COLO829 (cell line): ENCODE results near the gene SLC29A3.

Experiments used
- DNase-seq: peaks from one replicate; pipeline ENCODE4 v3.0.0; 2012; ENCODE audit warnings: low spot score

The SLC29A3 gene

DNA sequence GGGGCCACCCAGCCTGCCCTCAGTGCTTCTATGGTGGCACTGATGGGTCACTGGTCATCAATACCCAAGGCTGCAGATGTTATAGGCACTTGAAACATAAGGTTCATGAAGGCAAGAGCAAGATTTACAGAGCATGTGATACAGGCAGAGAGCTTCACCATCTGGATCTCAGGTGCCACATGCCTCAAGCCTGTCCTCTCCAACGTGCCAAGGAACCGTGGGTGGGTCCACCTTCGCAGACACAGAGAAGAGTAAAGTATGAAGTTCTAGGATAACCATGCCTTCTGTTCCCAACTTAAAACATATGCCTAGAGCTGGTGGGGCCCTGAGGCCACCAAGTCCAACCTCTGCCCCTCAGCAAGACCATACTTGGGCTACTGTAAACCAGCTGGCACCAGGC, 51.0 kb downstream of the SLC29A3 start:
- no peak for DNase-seq

DNA sequence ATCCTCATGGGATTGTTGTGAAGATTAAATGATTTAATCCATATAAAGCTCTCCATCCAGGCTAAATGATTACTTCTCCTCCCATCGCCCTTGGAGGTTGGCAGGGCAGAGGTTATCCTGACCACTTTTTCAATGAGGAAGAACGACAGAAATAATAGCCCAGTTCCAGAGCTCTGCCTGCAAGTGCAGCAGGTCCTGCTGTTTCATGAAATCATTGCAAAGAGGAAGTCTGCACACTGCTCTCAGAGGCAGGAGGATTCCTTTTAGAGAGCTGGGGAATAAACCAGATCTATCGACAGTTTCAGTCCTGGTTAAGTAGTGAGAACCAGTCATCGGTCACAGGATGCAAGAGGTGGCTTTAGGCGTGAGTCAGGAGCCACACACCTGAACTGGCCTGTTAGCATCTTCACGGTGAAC, 52.7 kb downstream of the SLC29A3 start:
- no peak for DNase-seq

DNA sequence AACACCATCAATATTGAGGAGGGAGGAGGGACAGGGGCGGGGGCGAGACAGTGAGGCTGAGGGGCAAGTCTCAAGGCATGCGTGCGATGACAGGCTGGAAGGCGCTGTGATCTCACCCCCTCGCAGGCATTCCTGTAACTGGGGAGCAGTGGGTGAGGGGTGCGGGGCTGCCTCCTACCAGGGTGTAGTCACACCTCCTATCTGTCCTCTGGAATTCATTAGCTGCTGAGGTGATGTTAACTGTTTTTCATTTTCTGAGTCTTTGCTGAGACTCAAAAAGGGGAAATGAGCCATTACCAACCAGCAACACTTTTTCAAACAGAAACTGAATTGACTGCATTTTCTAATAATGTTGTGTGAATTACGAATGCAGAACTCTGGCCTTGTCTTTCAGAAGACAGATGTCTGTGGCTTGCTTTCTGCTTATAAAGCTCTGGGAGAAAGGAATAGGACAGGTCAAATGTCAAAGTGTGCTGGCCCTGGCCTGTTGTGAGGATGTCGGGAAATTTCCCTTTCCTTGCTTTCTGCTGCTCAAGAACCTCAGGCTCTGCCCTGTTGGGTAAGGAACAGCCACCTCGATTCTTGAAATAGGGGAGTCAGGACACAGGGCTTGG, 53.9 kb downstream of the SLC29A3 start:
- DNase-seq = no peak

DNA sequence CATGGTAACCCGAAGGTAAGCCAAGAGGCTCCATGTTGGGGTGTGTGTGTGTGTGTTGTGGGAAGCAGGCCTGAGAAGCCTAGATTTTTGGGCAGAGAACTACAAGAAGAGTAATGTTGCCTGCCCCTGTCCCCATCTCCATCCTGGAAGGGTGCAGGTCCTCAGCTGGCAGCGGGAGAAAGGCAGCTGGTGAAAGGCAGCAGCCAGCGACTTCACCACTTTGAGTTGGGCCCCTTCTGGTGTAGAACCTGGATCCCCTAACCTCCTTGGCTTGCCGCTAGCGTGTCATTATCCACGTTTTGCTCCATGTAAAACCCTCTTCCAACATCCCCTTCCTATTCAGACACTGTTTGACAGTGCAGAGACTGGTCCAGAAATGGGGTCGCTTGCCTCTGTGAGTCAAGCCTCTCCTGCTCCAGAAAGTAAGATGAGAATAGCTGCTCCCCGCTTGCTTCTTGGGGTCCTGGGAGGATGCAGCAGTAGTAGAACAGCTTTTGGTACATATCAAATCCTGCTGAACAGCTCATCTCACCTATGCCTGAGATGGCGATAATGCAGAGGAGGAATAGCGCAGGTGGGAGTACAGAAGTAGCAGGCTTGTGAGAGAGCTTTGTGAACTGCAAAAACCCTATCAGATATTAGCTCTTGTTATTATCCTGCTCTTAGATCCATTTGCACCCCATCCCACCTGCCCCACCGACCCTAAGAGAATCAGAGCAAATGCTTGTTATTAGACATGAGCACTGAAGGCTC, 55.6 kb downstream of the SLC29A3 start:
- no peak for DNase-seq

DNA sequence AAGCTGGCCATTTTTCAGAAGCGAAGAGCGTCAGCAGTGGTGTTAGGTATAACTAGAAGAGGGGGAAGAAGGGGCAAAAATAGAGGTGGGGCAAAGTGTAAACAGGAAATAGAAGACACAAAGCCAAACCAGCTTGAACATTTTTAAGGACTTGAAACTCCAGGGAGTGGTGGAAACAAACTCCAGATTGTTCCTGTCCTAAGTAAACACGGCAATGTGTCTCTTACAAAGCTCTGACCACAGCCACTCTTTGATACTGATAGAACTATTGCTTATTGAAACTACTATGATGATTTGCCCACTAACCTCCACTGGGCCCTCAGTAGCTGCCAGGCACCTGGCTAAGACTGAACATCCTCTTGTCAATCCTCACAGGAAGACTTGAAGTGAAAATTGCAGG, 56.9 kb downstream of the SLC29A3 start:
- no peak for DNase-seq

DNA sequence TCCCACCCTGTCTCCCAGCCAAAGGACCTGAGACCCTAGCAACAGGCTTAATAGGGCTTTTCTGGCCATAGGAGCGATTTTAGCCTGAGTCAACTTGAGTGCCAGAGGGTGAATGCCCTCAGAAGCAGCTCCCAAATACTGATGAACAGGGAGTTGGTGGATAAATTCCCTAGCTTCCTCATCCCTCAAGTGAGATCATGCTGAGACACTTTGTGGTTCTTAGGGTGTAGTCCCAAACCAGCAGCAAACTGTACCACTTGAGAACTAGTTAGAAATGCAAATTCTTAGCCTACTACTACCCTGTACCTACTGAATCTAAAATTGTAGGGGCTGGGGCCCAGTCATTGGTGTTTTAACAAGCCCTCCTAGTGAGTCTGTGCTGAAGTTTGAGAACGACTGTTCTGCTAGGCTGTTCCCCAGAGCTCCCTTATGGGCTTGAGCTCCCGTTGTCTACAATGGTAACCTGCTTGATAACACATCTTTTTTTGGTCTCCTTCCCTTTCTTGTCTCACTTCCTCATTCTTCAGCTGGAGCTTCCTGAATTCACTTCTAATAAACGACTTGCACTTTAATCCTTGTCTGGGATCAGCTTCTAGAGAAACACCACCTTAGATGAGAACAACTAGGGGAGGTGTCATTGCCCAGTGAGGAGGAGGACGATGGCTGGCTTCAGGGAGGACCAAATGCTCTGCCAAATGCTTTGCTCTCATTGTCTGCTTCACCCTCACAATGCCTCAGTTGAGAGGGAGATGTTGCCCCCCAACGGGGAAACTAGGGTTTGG, 59.5 kb downstream of the SLC29A3 start:
- no peak for DNase-seq

DNA sequence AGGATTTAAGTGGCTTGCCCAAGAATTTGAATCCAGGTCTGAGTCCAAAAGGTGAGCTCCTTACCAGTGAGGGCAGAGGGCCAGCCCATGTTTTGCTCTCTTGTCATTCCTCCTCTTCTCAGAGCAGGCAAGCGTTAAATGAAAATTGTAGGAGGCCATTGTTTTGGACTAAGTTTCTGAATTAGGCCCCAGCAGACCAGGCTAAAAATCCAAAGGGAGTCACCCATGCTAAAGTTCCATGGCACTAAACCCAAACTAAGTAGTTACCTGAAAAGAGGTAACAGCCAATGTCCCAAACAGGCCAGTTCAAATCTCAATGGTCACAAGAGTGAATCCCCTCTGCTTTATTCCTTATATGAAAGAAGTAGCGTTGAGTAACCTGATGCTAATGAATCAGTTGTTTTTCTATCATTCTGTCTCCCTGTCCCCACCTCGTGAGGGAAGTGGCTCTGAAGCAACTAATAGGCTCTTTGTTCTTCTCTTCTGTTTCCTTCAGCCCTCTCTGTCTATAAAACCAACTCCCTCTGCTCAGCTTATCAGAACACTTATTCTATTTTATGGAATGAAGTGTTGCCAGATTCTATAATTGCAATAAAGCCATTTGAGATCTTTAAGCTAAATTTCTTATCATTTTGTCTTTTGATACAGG, 60.2 kb downstream of the SLC29A3 start:
- peak; percentile 67 for DNase-seq

DNA sequence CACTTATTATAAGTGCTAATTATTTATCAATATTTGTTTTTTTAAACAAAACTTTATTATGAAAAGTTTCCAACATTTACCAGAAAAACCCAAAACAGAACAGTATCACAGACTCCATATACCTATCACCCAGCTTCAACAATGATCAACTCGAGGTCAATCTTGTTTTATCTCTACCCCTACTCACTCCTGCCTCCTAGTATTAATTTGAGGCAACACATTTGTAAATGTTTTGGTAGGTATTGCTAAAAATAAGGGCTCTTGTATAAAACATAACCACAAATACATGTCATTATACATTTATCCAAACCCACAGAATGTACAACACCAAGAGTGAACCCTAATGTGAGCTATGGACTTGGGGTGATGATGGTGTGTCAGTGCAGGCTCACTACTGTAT, 61.8 kb downstream of the SLC29A3 start:
- no peak for DNase-seq

DNA sequence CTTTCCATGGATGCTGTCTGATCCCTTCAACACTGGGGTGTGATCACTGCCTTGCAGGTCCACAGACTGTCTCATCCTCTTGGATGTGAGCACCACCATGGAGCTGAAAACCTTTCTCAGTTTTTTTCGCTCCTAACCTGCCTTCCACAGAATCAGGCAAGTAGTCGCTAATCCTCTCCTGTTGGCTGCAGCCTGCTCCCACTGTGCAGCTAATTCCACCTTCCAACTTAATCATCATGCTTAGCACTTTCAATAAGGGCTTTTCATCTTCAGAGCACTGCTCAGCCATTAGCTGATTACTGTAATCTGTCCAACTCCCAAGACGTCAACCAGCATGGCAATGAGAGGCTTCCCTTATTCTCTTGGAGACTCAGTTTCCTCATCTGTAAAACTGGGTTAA, 62.6 kb downstream of the SLC29A3 start:
- no peak for DNase-seq

DNA sequence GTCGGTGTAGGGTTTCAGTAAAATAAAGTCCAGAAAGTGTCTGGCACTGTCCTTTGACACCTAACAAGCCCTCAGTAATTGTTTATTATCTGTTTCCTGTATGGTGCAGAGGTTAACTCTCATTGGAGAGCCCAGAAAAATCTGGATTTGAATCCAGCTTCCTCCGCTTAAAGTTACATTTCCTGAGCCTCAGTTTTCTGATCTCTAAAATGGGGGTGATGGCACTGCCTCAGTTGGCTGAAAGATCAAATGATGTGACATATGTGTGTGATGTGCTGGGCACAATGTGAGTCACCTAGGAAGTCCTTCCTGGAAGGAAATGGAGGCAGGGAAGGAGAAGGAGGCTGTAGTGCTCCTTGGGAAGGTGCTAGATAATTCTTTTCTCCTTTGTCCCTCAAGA, 63.0 kb downstream of the SLC29A3 start:
- no peak for DNase-seq

DNA sequence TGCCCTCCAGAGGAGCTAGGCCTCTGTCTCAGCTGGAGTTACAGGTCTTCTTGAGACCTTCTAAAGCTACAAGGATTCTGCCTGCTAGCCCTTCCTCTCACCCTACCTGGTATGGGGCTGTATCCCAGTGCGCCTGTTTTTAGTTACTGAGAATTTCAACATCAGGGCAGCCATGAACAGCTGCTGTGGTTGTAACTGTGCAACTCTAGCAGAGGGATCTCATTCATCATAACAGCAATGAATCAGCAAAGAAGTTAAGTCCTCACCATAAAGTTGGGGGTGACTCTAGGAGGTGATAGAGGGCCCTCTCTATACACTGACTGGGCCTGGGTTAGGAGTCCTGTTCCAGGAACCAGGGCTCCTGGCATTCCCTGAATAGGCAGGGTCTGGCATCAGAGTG, 63.7 kb downstream of the SLC29A3 start:
- DNase-seq = no peak

DNA sequence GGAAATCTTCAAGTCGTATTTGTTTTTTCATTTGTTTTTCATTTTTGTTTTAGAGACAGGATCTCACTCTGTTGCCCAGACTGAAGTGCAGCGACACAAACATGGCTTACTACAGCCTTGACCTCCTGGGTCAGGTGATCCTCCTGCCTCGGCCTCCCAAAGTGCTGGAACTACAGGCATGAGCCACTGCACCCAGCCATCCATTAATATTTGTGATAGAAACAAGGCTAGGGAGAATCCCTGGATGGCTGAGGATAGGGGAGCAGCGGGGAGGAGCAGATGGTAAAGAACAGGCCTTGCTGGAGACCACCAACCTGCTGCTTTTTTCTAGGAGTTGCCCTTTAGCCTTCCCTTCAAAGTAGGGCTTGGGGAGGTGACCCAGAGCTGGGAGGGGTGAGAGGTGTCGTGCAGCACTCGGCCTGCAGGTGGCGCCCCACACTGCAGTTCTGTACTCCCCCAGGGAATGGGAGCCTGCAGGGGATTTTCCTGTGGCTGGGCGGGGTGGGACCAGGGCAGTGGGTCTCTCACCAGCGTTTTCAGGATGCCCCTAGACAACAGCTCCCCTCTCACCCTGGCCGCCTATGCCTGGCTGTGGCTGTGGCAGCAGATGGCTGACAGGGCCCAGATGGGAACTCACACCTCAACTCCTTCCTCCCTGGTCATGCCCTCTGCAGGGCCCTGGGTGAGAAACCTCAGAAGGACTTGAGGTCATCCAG, 65.1 kb downstream of the SLC29A3 start:
- DNase-seq = peak; percentile 18

DNA sequence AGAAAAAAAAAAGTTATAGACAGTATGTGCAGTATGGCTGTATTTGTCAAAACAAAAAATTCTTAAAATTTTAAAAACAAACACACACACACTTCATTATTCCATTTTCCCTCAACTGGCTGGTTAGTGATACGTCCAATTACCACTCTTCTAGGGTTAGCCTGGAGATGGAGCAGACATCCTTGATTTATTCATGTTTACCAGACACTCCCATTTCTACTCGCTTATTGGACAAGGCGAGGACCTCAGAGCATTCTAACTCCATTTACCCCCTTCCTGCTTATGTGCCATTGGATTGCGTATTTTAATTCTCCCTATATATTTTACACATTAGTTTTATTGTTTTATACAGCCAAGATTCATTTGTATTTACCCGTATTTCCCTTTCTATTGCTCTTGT, 69.1 kb downstream of the SLC29A3 start:
- DNase-seq = no peak

DNA sequence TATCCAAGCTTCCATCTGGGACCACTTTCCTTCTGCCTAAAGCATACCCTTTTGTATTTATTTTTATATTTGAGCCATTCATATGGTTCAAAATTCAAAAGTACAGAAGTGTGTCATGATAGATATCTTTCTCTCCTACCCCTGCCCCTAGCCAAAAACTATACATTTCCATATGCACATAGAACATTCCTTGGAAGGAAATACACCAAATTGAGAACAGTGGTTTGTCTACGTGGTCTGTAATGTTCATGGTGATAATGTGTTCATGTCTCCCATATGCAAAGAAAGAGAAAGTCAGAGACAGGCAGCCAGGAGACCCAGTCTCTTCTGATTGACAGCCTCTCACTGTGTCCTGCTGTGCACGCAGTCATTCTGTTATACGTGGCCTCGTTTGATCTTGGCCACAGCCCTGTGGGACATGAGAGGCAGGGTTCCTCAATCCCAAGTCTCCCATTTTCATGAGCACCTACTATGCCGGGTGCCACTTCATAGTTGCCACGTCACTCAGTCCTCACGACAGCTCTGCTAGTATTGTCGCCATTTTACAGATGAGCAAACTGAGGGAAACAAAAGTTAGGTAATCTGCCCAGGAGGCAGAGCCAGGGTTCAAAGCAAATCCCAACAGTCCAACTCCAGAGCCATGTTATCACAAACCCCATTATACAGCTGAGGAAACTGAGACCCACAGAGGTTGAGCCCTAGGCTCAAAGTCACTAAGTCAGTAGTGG, 69.7 kb downstream of the SLC29A3 start:
- DNase-seq = no peak

DNA sequence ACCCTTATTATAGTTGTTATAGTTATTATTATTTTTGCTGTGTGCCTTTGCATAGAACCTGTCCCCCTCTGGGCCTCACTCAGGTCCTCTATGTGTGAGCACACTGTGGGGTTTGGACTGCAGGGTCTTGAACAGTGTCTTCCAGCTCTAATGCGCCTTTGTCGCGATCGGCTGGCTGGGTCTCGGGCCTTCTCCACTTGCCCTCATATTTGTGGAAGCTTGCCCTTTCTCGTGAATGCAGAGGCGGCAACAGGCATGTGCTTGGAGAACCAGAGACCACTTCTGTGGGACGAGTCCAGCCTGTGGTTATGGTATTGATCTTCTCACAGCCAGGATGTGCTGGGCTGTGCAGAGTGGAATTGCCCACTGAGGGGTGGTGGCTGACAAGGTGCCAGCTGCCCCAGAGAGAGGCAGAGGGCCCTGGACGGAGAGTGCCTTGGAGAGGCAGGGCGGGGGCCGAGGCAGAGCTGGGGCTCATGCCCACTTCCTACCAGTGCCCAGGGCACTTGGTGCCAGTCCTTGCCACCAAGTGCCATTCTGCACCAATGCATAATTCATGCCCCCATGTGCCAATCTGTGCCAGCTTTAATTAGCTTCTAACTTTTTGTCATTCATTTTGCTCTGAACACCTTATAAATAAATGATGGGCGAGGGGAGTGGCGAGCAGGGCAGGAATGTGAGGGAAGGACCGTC, 70.9 kb downstream of the SLC29A3 start:
- DNase-seq = no peak

DNA sequence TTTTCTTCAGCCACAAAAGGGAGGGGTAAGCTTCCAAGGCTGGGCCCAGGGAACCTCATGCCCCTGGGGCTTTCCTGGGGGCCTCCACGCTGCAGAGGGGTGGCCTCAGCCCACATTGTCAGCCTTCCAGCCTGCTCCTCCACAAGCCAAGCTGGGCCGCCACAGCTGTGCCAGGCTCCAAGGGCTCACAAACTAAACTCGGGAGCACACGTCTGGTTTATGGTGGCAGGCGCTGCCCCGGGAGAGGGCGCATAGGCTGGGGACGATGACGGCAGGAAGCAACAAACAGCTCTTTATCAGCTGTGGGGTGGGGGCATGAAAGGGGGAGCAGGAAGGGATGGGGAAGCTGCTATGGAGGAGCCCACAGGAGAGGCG, 71.4 kb downstream of the SLC29A3 start:
- no peak for DNase-seq

DNA sequence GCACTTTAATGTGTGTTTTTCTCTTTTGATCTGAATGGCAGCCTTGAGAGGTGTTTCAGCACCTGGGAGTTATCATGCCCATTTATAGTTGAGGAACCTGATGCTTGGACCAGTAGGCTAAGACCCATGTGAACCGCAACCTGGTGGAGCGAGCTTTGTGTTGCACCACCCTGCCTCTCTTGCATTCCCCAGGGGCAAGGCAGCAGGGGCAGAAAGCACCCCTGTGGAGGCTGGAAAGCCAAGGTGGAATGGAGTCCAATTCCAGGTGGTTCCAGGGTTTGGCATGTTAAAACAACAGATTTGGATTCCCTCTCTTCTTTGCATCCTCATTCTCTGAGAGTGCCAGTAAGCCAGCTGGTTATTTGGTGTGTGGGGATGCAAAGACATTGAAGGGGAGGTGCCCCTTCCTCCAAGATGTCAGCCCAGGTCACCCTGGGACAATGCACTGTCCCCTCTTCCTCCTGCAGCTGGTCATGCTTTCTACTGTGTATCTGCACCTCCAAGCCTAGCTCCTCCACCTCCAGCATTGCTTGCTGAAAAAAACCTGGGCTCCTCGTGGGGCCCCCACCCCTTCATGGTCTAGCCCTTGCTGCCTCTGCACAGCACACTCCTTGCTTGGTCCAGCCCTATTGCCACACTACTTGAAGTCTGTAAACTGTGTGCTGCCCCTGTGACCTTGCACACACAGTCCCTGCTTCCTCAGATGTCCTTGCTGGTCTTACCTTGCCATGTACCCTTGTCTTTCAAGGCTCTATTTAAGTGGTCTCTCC, 72.0 kb downstream of the SLC29A3 start:
- no peak for DNase-seq

DNA sequence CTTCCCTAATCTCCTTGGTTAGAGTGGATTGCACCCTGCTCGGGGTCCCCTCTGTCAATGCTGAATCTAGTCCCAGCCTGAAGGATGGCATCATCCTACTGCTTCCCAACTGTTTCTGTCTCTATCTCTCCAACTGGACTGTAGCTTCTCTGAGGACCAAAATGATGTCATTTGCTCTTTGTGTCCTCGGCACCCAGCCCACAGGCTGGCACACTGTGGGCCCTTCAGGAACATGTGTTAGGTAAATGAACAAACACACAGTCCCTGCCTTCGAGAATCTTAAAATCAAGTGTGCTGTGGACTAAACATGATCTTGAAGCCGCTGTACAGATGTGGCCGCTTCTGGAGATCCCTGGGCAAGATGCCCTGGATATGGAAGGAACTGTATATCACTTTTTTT, 72.6 kb downstream of the SLC29A3 start:
- DNase-seq = no peak

DNA sequence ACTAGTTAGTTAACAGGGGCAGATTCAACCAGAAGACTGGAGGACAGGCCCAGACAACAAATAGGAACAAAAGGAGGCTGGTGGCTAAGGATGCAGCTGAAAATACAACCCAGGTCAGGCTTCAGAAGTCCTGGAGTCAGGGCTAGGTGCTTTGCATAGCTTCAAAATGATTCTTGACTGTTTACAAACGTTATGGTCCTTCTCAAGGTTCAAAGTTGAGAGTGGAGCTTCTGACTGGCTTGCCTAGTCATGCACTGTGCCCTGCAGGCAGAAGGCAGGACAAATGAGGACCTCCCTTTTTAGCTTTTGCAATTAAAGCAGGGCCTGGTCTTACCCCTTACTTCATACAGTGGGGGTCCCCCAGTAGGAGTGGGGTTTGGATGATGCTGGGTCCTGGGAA, 73.2 kb downstream of the SLC29A3 start:
- DNase-seq = no peak
